Left forelimb (tissue), 1 donor: ENCODE data around the gene PLA2G10.
"Not testable (repeated sequence)": the region's sequence is repeated elsewhere in the genome, so short reads cannot be mapped to it uniquely, and the experiment has no call there.

Experiments
- DNase-seq: peaks from one replicate; pipeline ENCODE4 v3.0.0-alpha.2; 2018; ENCODE audit warnings: low spot score

PLA2G10 gene

GRCh38 chr16:14667347-14668266, 26.5 kb downstream of the PLA2G10 start:
- no peak for DNase-seq

GRCh38 chr16:14658063-14658462, 36.0 kb downstream of the PLA2G10 start:
- DNase-seq: no peak

DNA sequence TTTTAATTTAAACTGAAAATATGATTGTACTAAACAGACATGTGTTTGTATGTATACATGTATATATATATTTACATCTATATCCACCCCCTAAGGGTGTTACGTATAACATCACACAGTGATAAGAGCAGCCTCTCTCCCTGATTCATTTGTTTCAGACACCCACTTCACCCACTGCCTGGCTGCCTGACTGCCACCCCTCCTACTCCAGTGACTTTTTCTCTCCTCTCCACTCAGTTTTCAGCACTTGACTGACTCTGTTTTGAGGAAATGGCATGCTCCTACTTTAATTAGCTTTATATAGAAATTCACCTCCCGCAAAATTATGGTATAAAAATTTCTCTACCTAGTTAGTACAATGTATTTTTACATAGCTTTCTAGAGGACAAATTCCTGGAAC, 41.4 kb downstream of the PLA2G10 start:
- DNase-seq: no peak

- no peak for DNase-seq
Measured at GRCh38 chr16:14650629-14651028, 43.5 kb downstream of the PLA2G10 start.

- no peak for DNase-seq
Measured at GRCh38 chr16:14649816-14650215, 44.3 kb downstream of the PLA2G10 start.

DNA sequence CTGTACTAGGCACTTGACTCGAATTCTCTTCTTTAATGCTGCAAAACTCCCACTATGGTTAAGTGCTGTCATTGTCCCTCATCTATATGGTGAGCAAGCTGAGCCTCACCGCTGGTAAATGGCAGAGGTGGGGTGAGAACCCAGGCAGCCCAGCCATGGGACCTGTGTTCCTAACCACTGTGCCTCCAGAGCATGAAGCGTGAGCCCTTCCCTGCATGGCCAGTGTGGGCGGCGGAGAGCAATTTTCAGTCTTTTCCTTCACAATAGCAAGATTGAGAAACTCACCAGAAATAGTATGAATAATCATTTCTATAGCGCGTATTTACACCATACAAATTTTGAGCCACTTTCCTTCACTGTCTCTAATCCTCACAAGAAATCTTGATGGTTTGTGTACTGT, 52.2 kb downstream of the PLA2G10 start:
- no peak for DNase-seq

- no peak for DNase-seq
Measured at GRCh38 chr16:14641206-14641605, 52.9 kb downstream of the PLA2G10 start.

GRCh38 chr16:14640538-14640937, 53.6 kb downstream of the PLA2G10 start:
- DNase-seq: no peak

- not testable (repeated sequence) for DNase-seq
Measured at GRCh38 chr16:14636951-14637240, 57.2 kb downstream of the PLA2G10 start.

DNA sequence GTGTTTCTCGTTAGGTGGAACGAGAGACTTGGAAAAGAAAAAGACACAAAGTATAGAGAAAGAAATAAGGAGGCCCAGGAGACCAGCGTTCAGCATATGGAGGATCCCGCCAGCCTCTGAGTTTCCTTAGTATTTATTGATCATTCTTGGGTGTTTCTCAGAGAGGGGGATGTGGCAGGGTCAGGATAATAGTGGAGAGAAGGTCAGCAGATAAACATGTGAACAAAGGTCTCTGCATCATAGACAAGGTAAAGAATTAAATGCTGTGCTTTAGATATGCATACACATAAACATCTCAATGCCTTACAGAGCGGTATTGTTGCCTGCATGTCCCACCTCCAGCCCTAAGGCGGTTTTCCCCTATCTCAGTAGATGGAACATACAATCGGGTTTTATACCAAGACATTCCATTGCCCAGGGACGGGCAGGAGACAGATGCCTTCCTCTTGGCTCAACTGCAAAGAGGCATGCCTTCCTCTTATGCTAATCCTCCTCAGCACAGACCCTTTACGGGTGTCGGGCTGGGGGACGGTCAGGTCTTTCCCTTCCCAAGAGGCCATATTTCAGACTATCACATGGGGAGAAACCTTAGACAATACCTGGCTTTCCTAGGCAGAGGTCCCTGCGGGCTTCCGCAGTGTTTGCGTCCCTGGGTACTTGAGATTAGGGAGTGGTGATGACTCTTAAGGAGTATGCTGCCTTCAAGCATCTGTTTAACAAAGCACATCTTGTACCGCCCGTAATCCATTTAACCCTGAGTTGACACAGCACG, 57.7 kb downstream of the PLA2G10 start:
- not testable (repeated sequence) for DNase-seq

- no peak for DNase-seq
Measured at GRCh38 chr16:14635395-14636165, 58.5 kb downstream of the PLA2G10 start.

GRCh38 chr16:14634389-14634725, 59.8 kb downstream of the PLA2G10 start:
- no peak for DNase-seq

DNA sequence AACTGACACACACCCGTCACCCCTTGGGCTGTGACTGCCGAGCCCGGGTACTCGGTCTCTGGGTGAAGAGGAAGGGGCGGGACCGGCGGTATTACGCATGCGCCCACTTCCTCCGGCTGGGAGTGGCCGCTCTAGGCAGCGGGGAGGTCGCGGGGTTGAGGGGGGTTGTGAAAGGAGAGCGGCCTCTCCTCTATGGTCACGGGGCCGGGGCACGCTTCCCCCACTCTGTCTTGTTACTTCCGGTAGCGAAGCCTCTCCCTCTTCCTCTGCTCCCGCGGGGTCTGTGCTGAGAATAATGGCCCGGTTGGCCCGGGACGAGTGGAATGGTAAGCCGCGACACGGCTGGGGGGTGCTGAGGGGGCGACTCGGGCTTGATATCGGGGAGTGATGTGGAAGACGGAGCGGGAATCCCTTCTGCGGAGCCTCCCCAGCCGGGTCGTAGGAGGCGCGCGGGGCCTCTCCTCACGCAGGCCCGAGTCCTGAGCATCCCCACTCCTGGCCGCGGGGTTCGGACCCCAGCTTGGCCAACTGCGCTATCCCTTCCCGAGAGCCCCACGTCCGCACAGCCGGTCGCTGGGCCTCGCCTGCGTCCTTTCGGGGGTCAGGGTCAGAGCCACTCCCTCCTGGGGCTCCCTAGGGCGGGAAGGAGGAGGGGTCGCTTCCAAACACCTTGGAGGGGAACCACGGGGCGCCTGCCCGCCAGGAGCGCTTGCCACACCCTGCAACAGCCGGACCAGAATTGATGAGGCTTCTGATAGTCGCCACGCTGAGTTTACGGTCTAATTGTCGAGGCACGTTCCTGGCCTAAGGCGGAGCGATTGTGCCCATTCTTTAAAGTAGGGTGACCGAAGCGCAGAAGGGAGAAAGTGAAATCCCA, 61.2 kb downstream of the PLA2G10 start, which contains the start of gene BFAR:
BFAR (plus strand) TSS at position 259 of the 877 bp plus-strand sequence. CDS start 11,396 bp downstream, outside the sequence.
- DNase-seq: peak; percentile 99

- not testable (repeated sequence) for DNase-seq
Measured at GRCh38 chr16:14630620-14631330, 63.3 kb downstream of the PLA2G10 start.

DNA sequence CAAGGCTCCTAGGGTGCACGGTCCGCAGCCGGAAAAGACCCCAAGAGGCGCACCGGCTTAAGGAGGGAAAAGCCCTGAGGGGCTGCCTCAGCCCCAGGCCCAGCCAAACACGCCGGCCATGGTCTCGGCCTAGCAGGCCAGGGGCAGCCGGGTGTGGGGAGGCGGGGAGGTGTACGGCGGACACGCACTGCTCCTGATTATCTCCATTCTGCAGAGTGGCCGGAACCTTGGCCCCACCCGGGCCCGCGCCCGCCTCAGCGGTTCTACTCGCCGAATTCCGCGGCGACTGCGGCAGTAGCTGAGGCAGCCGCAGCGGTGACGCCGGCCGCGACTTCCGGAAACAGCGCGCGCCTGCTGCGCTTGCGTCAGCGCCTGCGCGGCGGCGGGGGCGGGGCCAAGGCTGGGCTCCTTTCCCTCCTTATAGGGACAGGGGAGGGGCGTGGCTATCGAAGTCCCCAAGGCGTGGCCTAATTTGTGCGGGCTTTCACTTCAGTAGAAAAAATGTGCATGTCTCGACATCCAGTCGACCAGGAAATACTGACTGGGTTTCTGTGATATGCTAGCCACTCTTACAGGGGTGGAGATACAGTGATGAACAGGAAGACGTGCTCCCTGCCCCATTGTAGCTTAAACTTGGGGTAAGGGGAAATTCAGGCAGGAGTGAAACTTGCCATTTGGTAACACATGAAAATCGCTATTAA, 64.0 kb downstream of the PLA2G10 start, which contains the start of gene PARN:
PARN (minus strand) TSS at position 342 of the 701 bp plus-strand sequence; CDS start at position 207, 135 bp downstream.
- DNase-seq: peak; percentile 97

DNA sequence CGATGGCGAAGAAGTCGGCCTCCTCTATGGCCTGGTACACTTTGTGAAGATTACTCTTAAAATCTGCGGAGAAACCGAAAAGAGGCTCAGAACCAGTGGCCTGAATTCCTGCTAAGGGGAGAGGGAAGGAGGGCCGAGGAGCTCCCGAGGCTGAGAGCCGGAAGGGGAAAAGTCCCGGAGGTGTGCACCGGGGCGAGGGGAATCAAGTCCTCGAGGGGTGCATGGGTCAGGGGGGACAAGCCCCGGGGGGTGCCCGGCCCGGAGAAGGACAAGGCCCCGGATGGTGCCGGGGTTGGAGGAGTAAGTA, 64.5 kb downstream of the PLA2G10 start:
- DNase-seq: no peak

- DNase-seq: no peak
Measured at GRCh38 chr16:14628806-14629611, 65.1 kb downstream of the PLA2G10 start.

GRCh38 chr16:14627078-14627477, 67.0 kb downstream of the PLA2G10 start:
- DNase-seq: no peak
